ENCODE measurements around the gene SGTA. TPM values are rescaled to one million over a fixed set of nuclear protein-coding genes. Genes with fewer than 3 reads are reported as not detected.
"Not testable (repeated sequence)": the region's sequence is repeated elsewhere in the genome, so short reads cannot be mapped to it uniquely, and the experiment has no call there.

SGTA gene
- polyA plus RNA-seq, 4 donors: 38.2 to 79.5 (median 69.7) TPM

- whole genome bisulfite sequencing, 3 donors: 79 to 88% (median 86%) methylated on average over 16 to 19 of the region's 19 CpGs
- Histone ChIP-seq H3K27me3 (ENCODE audit: control insufficient read depth in 3 of 3, insufficient read depth in 3 of 3, low read length in 3 of 3) (peaks cover 0 to 30% (median 3%) of the 10 kb centered on the region in 3 donors), H3K4me3 (ENCODE audit: low read depth in 1 of 3, low read length in 3 of 3) (no peak overlapping the region), H3K9me3 (ENCODE audit: control insufficient read depth in 2 of 2, insufficient read depth in 1 of 2, low read depth in 1 of 2, low read length in 1 of 2) (peaks cover 0 to 17% of the 10 kb centered on the region in 2 donors), H3K4me1 (ENCODE audit: control insufficient read depth in 3 of 3, insufficient read depth in 2 of 3, low read depth in 1 of 3, low read length in 2 of 3) (no peaks in the 10 kb centered on the region), H3K27ac (ENCODE audit: low read depth in 1 of 3, low read length in 2 of 3) (no peak overlapping the region), H3K36me3 (ENCODE audit: control insufficient read depth in 3 of 3, insufficient read depth in 2 of 3, low read depth in 1 of 3, low read length in 3 of 3) (no peaks in the 10 kb centered on the region)
- DNase-seq (no peak), FAIRE-seq (no peak)
Measured at GRCh38 chr19:2716275-2716650, 66.8 kb downstream of the SGTA start.

- no peak overlapping the region for H3K4me3 ChIP-seq (ENCODE audit: low read depth in 1 of 3, low read length in 3 of 3)
- DNase-seq (no peak), FAIRE-seq (no peak)
- H3K36me3 ChIP-seq (ENCODE audit: control insufficient read depth in 3 of 3, insufficient read depth in 2 of 3, low read depth in 1 of 3, low read length in 3 of 3): no peaks in the 10 kb centered on the region
- peaks cover 0 to 29% (median 3%) of the 10 kb centered on the region in 3 donors for H3K27me3 ChIP-seq (ENCODE audit: control insufficient read depth in 3 of 3, insufficient read depth in 3 of 3, low read length in 3 of 3)
- 90 to 92% (median 92%) methylated on average over 12 of the region's 12 CpGs for WGBS, 3 donors
- peaks cover 0 to 17% of the 10 kb centered on the region in 2 donors for H3K9me3 ChIP-seq (ENCODE audit: control insufficient read depth in 2 of 2, insufficient read depth in 1 of 2, low read depth in 1 of 2, low read length in 1 of 2)
- no peaks in the 10 kb centered on the region for H3K4me1 ChIP-seq (ENCODE audit: control insufficient read depth in 3 of 3, insufficient read depth in 2 of 3, low read depth in 1 of 3, low read length in 2 of 3)
- no peak overlapping the region for H3K27ac ChIP-seq (ENCODE audit: low read depth in 1 of 3, low read length in 2 of 3)
Measured at GRCh38 chr19:2715470-2716274, 67.4 kb downstream of the SGTA start.

- no peak for DNase-seq
- no peak for FAIRE-seq
- H3K4me3 ChIP-seq (ENCODE audit: low read depth in 1 of 3, low read length in 3 of 3): no peak overlapping the region
- H3K27ac ChIP-seq (ENCODE audit: low read depth in 1 of 3, low read length in 2 of 3): no peak overlapping the region
- no peaks in the 10 kb centered on the region for H3K4me1 ChIP-seq (ENCODE audit: control insufficient read depth in 3 of 3, insufficient read depth in 2 of 3, low read depth in 1 of 3, low read length in 2 of 3)
- peaks cover 0 to 17% of the 10 kb centered on the region in 2 donors for H3K9me3 ChIP-seq (ENCODE audit: control insufficient read depth in 2 of 2, insufficient read depth in 1 of 2, low read depth in 1 of 2, low read length in 1 of 2)
- H3K27me3 ChIP-seq (ENCODE audit: control insufficient read depth in 3 of 3, insufficient read depth in 3 of 3, low read length in 3 of 3): peaks cover 0 to 19% (median 3%) of the 10 kb centered on the region in 3 donors
- 71 to 79% (median 74%) methylated on average over 14 to 16 of the region's 16 CpGs for WGBS, 3 donors
- H3K36me3 ChIP-seq (ENCODE audit: control insufficient read depth in 3 of 3, insufficient read depth in 2 of 3, low read depth in 1 of 3, low read length in 3 of 3): no peaks in the 10 kb centered on the region
Measured at GRCh38 chr19:2714531-2715269, 68.4 kb downstream of the SGTA start.

- FAIRE-seq: not testable (repeated sequence)
- WGBS, 3 donors: 45 to 74% (median 46%) methylated on average over 1 of the region's 1 CpG
Measured at GRCh38 chr19:2714102-2714501, 69.0 kb downstream of the SGTA start.

GRCh38 chr19:2713170-2713569 lies 69.9 kb downstream of the SGTA start:
- not testable (repeated sequence) for FAIRE-seq

More at GRCh38 chr19:2714102-2714501, 69.0 kb downstream of the SGTA start:
- not testable (repeated sequence) for H3K36me3 ChIP-seq (ENCODE audit: control insufficient read depth in 3 of 3, insufficient read depth in 2 of 3, low read depth in 1 of 3, low read length in 3 of 3); DNase-seq; H3K4me1 ChIP-seq (ENCODE audit: control insufficient read depth in 3 of 3, insufficient read depth in 2 of 3, low read depth in 1 of 3, low read length in 2 of 3); H3K4me3 ChIP-seq (ENCODE audit: low read depth in 1 of 3, low read length in 3 of 3); H3K27ac ChIP-seq (ENCODE audit: low read depth in 1 of 3, low read length in 2 of 3)
- H3K27me3 ChIP-seq (ENCODE audit: control insufficient read depth in 3 of 3, insufficient read depth in 3 of 3, low read length in 3 of 3): peaks cover 0 to 15% (median 3%) of the 10 kb centered on the region in 3 donors
- H3K9me3 ChIP-seq (ENCODE audit: control insufficient read depth in 2 of 2, insufficient read depth in 1 of 2, low read depth in 1 of 2, low read length in 1 of 2): peaks cover 0 to 17% of the 10 kb centered on the region in 2 donors

GRCh38 chr19:2711875-2712205 lies 71.2 kb downstream of the SGTA start:
- no peak overlapping the region for H3K27ac ChIP-seq (ENCODE audit: low read depth in 1 of 3, low read length in 2 of 3)
- peaks cover 0 to 17% of the 10 kb centered on the region in 2 donors for H3K9me3 ChIP-seq (ENCODE audit: control insufficient read depth in 2 of 2, insufficient read depth in 1 of 2, low read depth in 1 of 2, low read length in 1 of 2)
- DNase-seq (no peak), FAIRE-seq (no peak)
- H3K4me3 ChIP-seq (ENCODE audit: low read depth in 1 of 3, low read length in 3 of 3): no peak overlapping the region
- WGBS, 3 donors: 75 to 77% (median 77%) methylated on average over 5 of the region's 5 CpGs
- H3K36me3 ChIP-seq (ENCODE audit: control insufficient read depth in 3 of 3, insufficient read depth in 2 of 3, low read depth in 1 of 3, low read length in 3 of 3): no peaks in the 10 kb centered on the region
- H3K4me1 ChIP-seq (ENCODE audit: control insufficient read depth in 3 of 3, insufficient read depth in 2 of 3, low read depth in 1 of 3, low read length in 2 of 3): no peaks in the 10 kb centered on the region
- H3K27me3 ChIP-seq (ENCODE audit: control insufficient read depth in 3 of 3, insufficient read depth in 3 of 3, low read length in 3 of 3): peaks cover 0 to 8% (median 3%) of the 10 kb centered on the region in 3 donors

More at GRCh38 chr19:2713170-2713569, 69.9 kb downstream of the SGTA start:
- H3K4me3 ChIP-seq (ENCODE audit: low read depth in 1 of 3, low read length in 3 of 3); DNase-seq; H3K36me3 ChIP-seq (ENCODE audit: control insufficient read depth in 3 of 3, insufficient read depth in 2 of 3, low read depth in 1 of 3, low read length in 3 of 3); H3K27ac ChIP-seq (ENCODE audit: low read depth in 1 of 3, low read length in 2 of 3); H3K4me1 ChIP-seq (ENCODE audit: control insufficient read depth in 3 of 3, insufficient read depth in 2 of 3, low read depth in 1 of 3, low read length in 2 of 3): not testable (repeated sequence)
- peaks cover 0 to 17% of the 10 kb centered on the region in 2 donors for H3K9me3 ChIP-seq (ENCODE audit: control insufficient read depth in 2 of 2, insufficient read depth in 1 of 2, low read depth in 1 of 2, low read length in 1 of 2)
- peaks cover 0 to 14% (median 3%) of the 10 kb centered on the region in 3 donors for H3K27me3 ChIP-seq (ENCODE audit: control insufficient read depth in 3 of 3, insufficient read depth in 3 of 3, low read length in 3 of 3)
- WGBS, 3 donors: 84 to 100% (median 92%) methylated on average over 3 of the region's 3 CpGs

GRCh38 chr19:2711172-2711874 lies 71.8 kb downstream of the SGTA start:
- Histone ChIP-seq H3K36me3 (ENCODE audit: control insufficient read depth in 3 of 3, insufficient read depth in 2 of 3, low read depth in 1 of 3, low read length in 3 of 3) (no peaks in the 10 kb centered on the region), H3K27me3 (ENCODE audit: control insufficient read depth in 3 of 3, insufficient read depth in 3 of 3, low read length in 3 of 3) (peaks cover 0 to 8% (median 3%) of the 10 kb centered on the region in 3 donors), H3K4me1 (ENCODE audit: control insufficient read depth in 3 of 3, insufficient read depth in 2 of 3, low read depth in 1 of 3, low read length in 2 of 3) (no peaks in the 10 kb centered on the region), H3K9me3 (ENCODE audit: control insufficient read depth in 2 of 2, insufficient read depth in 1 of 2, low read depth in 1 of 2, low read length in 1 of 2) (peaks cover 0 to 17% of the 10 kb centered on the region in 2 donors), H3K4me3 (ENCODE audit: low read depth in 1 of 3, low read length in 3 of 3) (no peak overlapping the region), H3K27ac (ENCODE audit: low read depth in 1 of 3, low read length in 2 of 3) (no peak overlapping the region)
- DNase-seq (no peak), FAIRE-seq (no peak)
- 62 to 68% (median 67%) methylated on average over 17 of the region's 17 CpGs for WGBS, 3 donors

- FAIRE-seq: no peak
- no peaks in the 10 kb centered on the region for H3K36me3 ChIP-seq (ENCODE audit: control insufficient read depth in 3 of 3, insufficient read depth in 2 of 3, low read depth in 1 of 3, low read length in 3 of 3)
- 94 to 97% (median 95%) methylated on average over 5 of the region's 5 CpGs for WGBS, 3 donors
Measured at GRCh38 chr19:2706251-2706650, 76.8 kb downstream of the SGTA start.

More at GRCh38 chr19:2706251-2706650, 76.8 kb downstream of the SGTA start:
- Histone ChIP-seq H3K4me1 (ENCODE audit: control insufficient read depth in 3 of 3, insufficient read depth in 2 of 3, low read depth in 1 of 3, low read length in 2 of 3) (peaks cover 0 to 2% (median 0%) of the 10 kb centered on the region in 3 donors), H3K27ac (ENCODE audit: low read depth in 1 of 3, low read length in 2 of 3) (no peak overlapping the region), H3K9me3 (ENCODE audit: control insufficient read depth in 2 of 2, insufficient read depth in 1 of 2, low read depth in 1 of 2, low read length in 1 of 2) (no peaks in the 10 kb centered on the region), H3K4me3 (ENCODE audit: low read depth in 1 of 3, low read length in 3 of 3) (no peak overlapping the region), H3K27me3 (ENCODE audit: control insufficient read depth in 3 of 3, insufficient read depth in 3 of 3, low read length in 3 of 3) (peaks cover 0 to 24% (median 0%) of the 10 kb centered on the region in 3 donors)
- DNase-seq: no peak
